ENCODE results near the gene PPARD.

GRCh38 chr6:35463292-35463691 is 120.9 kb downstream of the PPARD start:
- TF ChIP-seq CTCF (IDR thresholded peaks at IDR 0.05 in 8 of 11, conservative IDR thresholded peaks at IDR 0.05 in 3 of 11): no peak
- no peak for TF ChIP-seq POLR2AphosphoS5 (IDR thresholded peaks at IDR 0.05)
- no peak for TF ChIP-seq POLR2A (IDR thresholded peaks at IDR 0.05)

Data from spleen (tissue), 7 donors.